D721Med (cell line): ENCODE data around the gene TM4SF18.

Experiments
- DNase-seq: peaks from one replicate; pipeline ENCODE4 v3.0.0; 2011; ENCODE audit warnings: low spot score; ENCODE audit not compliant: insufficient read length
- FAIRE-seq: peaks from 2 replicates; lab custom pipeline; 2011; peaks lifted over from hg19 to GRCh38; lab: Jason Lieb, UNC
- CTCF ChIP-seq: IDR thresholded peaks from 2 replicates; pipeline ENCODE4 v1.5.1; 2012; ENCODE audit warnings: mild to moderate bottlenecking, control low read depth; ENCODE audit not compliant: insufficient read depth; ENCODE audit errors: missing control alignments

TM4SF18 gene

DNA sequence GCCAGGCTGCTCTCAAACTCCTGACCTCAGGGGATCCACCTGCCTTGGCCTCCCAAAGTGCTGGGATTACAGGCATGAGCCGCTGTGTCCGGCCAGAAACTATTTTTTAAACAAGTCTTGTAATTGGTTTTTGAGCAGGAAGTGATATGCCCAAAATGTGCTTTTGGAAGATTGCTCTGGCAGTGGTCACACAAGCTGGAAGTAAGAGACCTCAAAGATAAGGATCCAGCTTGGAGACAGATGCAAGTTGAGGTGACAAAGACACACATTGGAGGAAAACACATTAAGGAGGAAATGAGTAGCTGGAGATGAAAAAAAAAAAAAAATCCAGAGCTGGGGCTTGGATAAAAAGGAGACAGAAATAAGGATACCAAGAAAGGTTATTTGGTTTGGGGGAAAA lies 6.3 kb downstream of the TM4SF18 start:
- FAIRE-seq (no peak), DNase-seq (no peak)
- no peak for TF ChIP-seq CTCF

DNA sequence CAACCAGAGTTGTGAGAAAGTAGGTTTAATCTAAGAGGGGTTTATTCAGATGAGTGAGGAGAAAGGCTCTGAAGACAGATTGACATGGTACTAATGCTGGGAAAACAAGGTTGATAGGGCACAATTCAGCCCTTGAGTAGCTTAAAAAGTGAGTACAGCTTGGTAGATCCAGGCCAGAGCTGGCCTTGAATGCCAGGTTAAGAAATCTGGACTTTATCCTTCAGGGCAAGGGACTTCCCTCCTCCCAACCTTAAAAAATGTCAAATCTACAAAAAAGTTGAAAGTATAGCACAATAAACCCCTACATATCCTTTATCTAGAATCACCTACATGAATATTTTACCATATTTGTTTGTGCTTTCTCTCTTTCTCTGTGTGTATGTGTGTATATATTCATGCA lies 7.9 kb downstream of the TM4SF18 start:
- DNase-seq (no peak), FAIRE-seq (no peak)
- no peak for TF ChIP-seq CTCF

- DNase-seq, result no peak
- TF ChIP-seq CTCF, result no peak
- no peak for FAIRE-seq
Measured at GRCh38 chr3:149324332-149324731, 9.1 kb downstream of the TM4SF18 start.

DNA sequence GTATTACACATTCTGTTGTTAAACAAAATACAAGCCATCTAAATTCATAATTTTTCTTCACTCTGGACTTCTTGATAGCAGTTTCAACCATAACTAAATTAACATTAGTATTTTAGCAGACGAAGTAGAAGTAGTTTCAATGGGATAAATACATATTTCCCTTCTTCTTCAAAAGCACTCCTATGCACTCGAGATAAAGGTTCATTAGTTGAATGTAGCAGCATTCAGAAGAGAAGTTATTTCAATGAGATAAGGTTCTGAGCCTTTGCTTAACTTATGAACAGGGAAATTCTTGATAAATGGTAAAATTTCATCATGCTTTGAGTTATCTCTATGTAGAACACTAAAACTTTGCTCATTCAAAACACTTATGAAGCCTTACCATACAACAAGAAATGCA lies 11.8 kb downstream of the TM4SF18 start:
- FAIRE-seq (no peak), DNase-seq (no peak)
- TF ChIP-seq CTCF, result no peak

- DNase-seq, result no peak
- FAIRE-seq, result no peak
- no peak for TF ChIP-seq CTCF
Measured at GRCh38 chr3:149321136-149321535, 12.3 kb downstream of the TM4SF18 start.

DNA sequence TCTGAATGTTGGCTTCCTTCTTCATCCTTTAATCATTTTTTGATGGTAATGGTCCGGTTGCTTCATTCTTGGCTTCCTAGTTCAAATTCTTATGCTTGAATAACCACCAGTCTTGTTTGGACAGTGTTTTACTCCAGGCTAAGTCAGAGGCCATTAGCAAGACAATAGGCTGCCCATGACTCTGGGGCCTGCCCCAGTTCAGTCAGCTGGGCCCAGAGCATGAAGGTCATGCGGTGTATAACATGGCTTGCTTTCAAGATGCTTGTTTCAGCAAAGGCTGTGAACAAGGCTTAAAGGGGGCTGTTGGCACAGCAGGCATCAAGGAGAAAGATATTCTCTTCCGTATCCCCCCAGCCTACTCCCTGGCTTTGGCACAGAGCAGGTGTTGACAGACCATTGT lies 13.7 kb downstream of the TM4SF18 start:
- DNase-seq (no peak), FAIRE-seq (no peak)
- TF ChIP-seq CTCF, result no peak

GRCh38 chr3:149317072-149317471 lies 16.4 kb downstream of the TM4SF18 start:
- no peak for DNase-seq
- no peak for FAIRE-seq
- TF ChIP-seq CTCF, result no peak
